ENCODE results near the gene RDH13.

- TF ChIP-seq CTCF (IDR thresholded peaks at IDR 0.05) (no peak), POLR2AphosphoS5 (IDR thresholded peaks at IDR 0.05; ENCODE audit: insufficient read depth in 1 of 2, low read depth in 1 of 2) (no peak), POLR2A (IDR thresholded peaks at IDR 0.05) (no peak)
These were observed 4.9 kb upstream of the RDH13 start for GRCh38 chr19:55067869-55068268.

All from vagina (tissue), 2 donors.